ENCODE data around the gene TUBB1. TPM values are rescaled to one million over a fixed set of nuclear protein-coding genes. Genes with fewer than 3 reads are reported as not detected.

The TUBB1 gene
- total and polyA plus RNA-seq, 7 experiments from 2014 or later, result 0.14 to 9.5 (median 0.60) TPM; not detected in 3

GRCh38 chr20:59027741-59028320, 8.6 kb downstream of the TUBB1 start:
- intact Hi-C loops (cut with micrococcal nuclease), result no loop called here
- H3K27ac Mint-ChIP-seq, result peak overlapping the region in 1 of 9 donors; percentile 10
- H3K9me3 Mint-ChIP-seq, result no peaks in the 10 kb centered on the region
- Histone ChIP-seq H3K4me1 (ENCODE audit: control insufficient read depth in 2 of 2, insufficient read depth in 2 of 2, low read length in 2 of 2) (peaks cover 41 to 46% of the 10 kb centered on the region in 2 donors), H3K9me3 (ENCODE audit: control insufficient read depth in 2 of 3, low read length in 3 of 3) (no peaks in the 10 kb centered on the region), H3K27ac (ENCODE audit: low read depth, low read length) (peak overlapping the region; percentile 27), H3K27me3 (ENCODE audit: control insufficient read depth in 2 of 2, insufficient read depth in 2 of 2, low read length in 2 of 2) (no peaks in the 10 kb centered on the region), H3K4me3 (ENCODE audit: low read length) (no peak overlapping the region), H3K36me3 (ENCODE audit: control insufficient read depth in 2 of 3, insufficient read depth in 3 of 3, low read length in 3 of 3) (peaks cover 19 to 67% (median 32%) of the 10 kb centered on the region in 3 experiments)
- H3K4me1 Mint-ChIP-seq, result peaks cover 52 to 75% (median 67%) of the 10 kb centered on the region in 7 donors
- no peaks in the 10 kb centered on the region for H3K27me3 Mint-ChIP-seq
- ChIA-PET CTCF (no interaction called here), POLR2A (interaction anchor here (1.2 kb wide), 1 partner anchor 9 kb away, joined by 6 read pairs; no protein-coding TSS in a partner anchor)
- ATAC-seq (no peak), DNase-seq (no peak)
- H3K36me3 Mint-ChIP-seq, result peaks cover 7 to 51% (median 37%) of the 10 kb centered on the region in 5 donors
- peak overlapping the region in 2 of 10 donors; percentile 54 to 87 for H3K4me3 Mint-ChIP-seq

- POLR2A ChIA-PET, result interaction anchor here (0.8 to 1.6 kb wide), 5 partner anchors 8 to 261 kb away, joined by 3 to 10 read pairs (median 3); no protein-coding TSS in a partner anchor
Measured at GRCh38 chr20:59028812-59029211, 9.6 kb downstream of the TUBB1 start.

GRCh38 chr20:59030911-59031563, 11.8 kb downstream of the TUBB1 start:
- Histone ChIP-seq H3K36me3 (ENCODE audit: control insufficient read depth in 2 of 3, insufficient read depth in 3 of 3, low read length in 3 of 3) (peaks cover 19 to 46% (median 26%) of the 10 kb centered on the region in 3 experiments), H3K4me3 (ENCODE audit: low read length) (peak overlapping the region; percentile 62), H3K27ac (ENCODE audit: low read depth, low read length) (peak overlapping the region; percentile 85), H3K27me3 (ENCODE audit: control insufficient read depth in 2 of 2, insufficient read depth in 2 of 2, low read length in 2 of 2) (no peaks in the 10 kb centered on the region), H3K4me1 (ENCODE audit: control insufficient read depth in 2 of 2, insufficient read depth in 2 of 2, low read length in 2 of 2) (peaks cover 44 to 46% of the 10 kb centered on the region in 2 donors), H3K9me3 (ENCODE audit: control insufficient read depth in 2 of 3, low read length in 3 of 3) (no peaks in the 10 kb centered on the region)
- DNase-seq (no peak), ATAC-seq (no peak)
- Mint-ChIP-seq H3K9me3 (no peaks in the 10 kb centered on the region), H3K27ac (peak overlapping the region in 8 of 9 donors; percentile 86 to 96 (median 94)), H3K27me3 (no peaks in the 10 kb centered on the region), H3K36me3 (peaks cover 11 to 47% (median 37%) of the 10 kb centered on the region in 5 donors), H3K4me1 (peaks cover 42 to 65% (median 58%) of the 10 kb centered on the region in 7 donors), H3K4me3 (peak overlapping the region; percentile 87 to 96 (median 94))
- CTCF ChIA-PET, result interaction anchor here (0.7 to 0.9 kb wide), 2 partner anchors 10 to 41 kb away, joined by 3 read pairs; no protein-coding TSS in a partner anchor
- POLR2A ChIA-PET, result interaction anchor here (1.1 to 4.5 kb wide), 18 partner anchors 8 to 423 kb away, joined by 3 to 58 read pairs (median 5); partner anchors contain the start of genes NELFCD, PRELID3B, STX16 and TUBB1
- intact Hi-C loops (cut with micrococcal nuclease), result loop anchor here (5.0 to 10.0 kb wide), 4 partner anchors 644 to 1636 kb away; partner anchors contain the start of genes RAB22A (in 1 of the 2), RBM38 (in 1 of the 2) and VAPB (in 1 of the 2)

More at GRCh38 chr20:59028812-59029211, 9.6 kb downstream of the TUBB1 start:
- Mint-ChIP-seq H3K4me1 (peaks cover 51 to 74% (median 68%) of the 10 kb centered on the region in 7 donors), H3K4me3 (peak overlapping the region; percentile 22 to 96 (median 68)), H3K36me3 (peaks cover 6 to 45% (median 35%) of the 10 kb centered on the region in 5 donors), H3K27ac (peak overlapping the region in 4 of 9 donors; percentile 10 to 72 (median 40)), H3K9me3 (no peaks in the 10 kb centered on the region), H3K27me3 (no peaks in the 10 kb centered on the region)
- CTCF ChIA-PET, result interaction anchor here (1.0 kb wide), 1 partner anchor 178 kb away, joined by 3 read pairs; no protein-coding TSS in a partner anchor
- H3K36me3 ChIP-seq (ENCODE audit: control insufficient read depth in 2 of 3, insufficient read depth in 3 of 3, low read length in 3 of 3), result peaks cover 19 to 57% (median 32%) of the 10 kb centered on the region in 3 experiments
- H3K4me3 ChIP-seq (ENCODE audit: low read length), result no peak overlapping the region
- H3K27me3 ChIP-seq (ENCODE audit: control insufficient read depth in 2 of 2, insufficient read depth in 2 of 2, low read length in 2 of 2), result no peaks in the 10 kb centered on the region
- H3K4me1 ChIP-seq (ENCODE audit: control insufficient read depth in 2 of 2, insufficient read depth in 2 of 2, low read length in 2 of 2), result peaks cover 44 to 46% of the 10 kb centered on the region in 2 donors
- ATAC-seq, result no peak
- no peak overlapping the region for H3K27ac ChIP-seq (ENCODE audit: low read depth, low read length)
- H3K9me3 ChIP-seq (ENCODE audit: control insufficient read depth in 2 of 3, low read length in 3 of 3), result no peaks in the 10 kb centered on the region
- DNase-seq, result no peak
- intact Hi-C loops (cut with micrococcal nuclease), result no loop called here

- POLR2A ChIA-PET, result interaction anchor here (0.6 to 4.5 kb wide), 32 partner anchors 9 to 1638 kb away, joined by 3 to 58 read pairs (median 4); partner anchors contain the start of genes NELFCD, PRELID3B, RAB22A and STX16
- Histone ChIP-seq H3K4me1 (ENCODE audit: control insufficient read depth in 2 of 2, insufficient read depth in 2 of 2, low read length in 2 of 2) (peaks cover 44 to 45% of the 10 kb centered on the region in 2 donors), H3K9me3 (ENCODE audit: control insufficient read depth in 2 of 3, low read length in 3 of 3) (no peaks in the 10 kb centered on the region), H3K4me3 (ENCODE audit: low read length) (peak overlapping the region; percentile 62), H3K27ac (ENCODE audit: low read depth, low read length) (peak overlapping the region; percentile 85), H3K36me3 (ENCODE audit: control insufficient read depth in 2 of 3, insufficient read depth in 3 of 3, low read length in 3 of 3) (peaks cover 21 to 49% (median 26%) of the 10 kb centered on the region in 3 experiments), H3K27me3 (ENCODE audit: control insufficient read depth in 2 of 2, insufficient read depth in 2 of 2, low read length in 2 of 2) (no peaks in the 10 kb centered on the region)
- CTCF ChIA-PET, result interaction anchor here (0.7 to 0.9 kb wide), 4 partner anchors 10 to 373 kb away, joined by 3 to 4 read pairs (median 3); no protein-coding TSS in a partner anchor
- Mint-ChIP-seq H3K27ac (peak overlapping the region; percentile 86 to 96 (median 94)), H3K4me1 (peaks cover 40 to 62% (median 56%) of the 10 kb centered on the region in 7 donors), H3K9me3 (no peaks in the 10 kb centered on the region), H3K36me3 (peaks cover 12 to 50% (median 37%) of the 10 kb centered on the region in 5 donors), H3K27me3 (no peaks in the 10 kb centered on the region), H3K4me3 (peak overlapping the region; percentile 87 to 96 (median 94))
- DNase-seq (no peak), ATAC-seq (no peak)
- intact Hi-C loops (cut with micrococcal nuclease), result loop anchor here (1.0 to 10.0 kb wide), 16 partner anchors 11 to 1637 kb away; partner anchors contain the start of genes NELFCD (in 2 of the 2), PRELID3B (in 2 of the 2), RAB22A (in 1 of the 2) and RBM38 (in 1 of the 2)
Measured at GRCh38 chr20:59031564-59032022, 12.4 kb downstream of the TUBB1 start.

- CTCF ChIA-PET, result interaction anchor here (0.7 to 1.1 kb wide), 3 partner anchors 46 to 372 kb away, joined by 3 to 4 read pairs (median 4); partner anchors contain the start of gene NELFCD
- ATAC-seq (peak; percentile 98), DNase-seq (peak; percentile 94 to 98 (median 96))
- no peaks in the 10 kb centered on the region for H3K9me3 Mint-ChIP-seq
- H3K4me1 Mint-ChIP-seq, result peaks cover 40 to 62% (median 56%) of the 10 kb centered on the region in 7 donors
- H3K4me1 ChIP-seq (ENCODE audit: control insufficient read depth in 2 of 2, insufficient read depth in 2 of 2, low read length in 2 of 2), result peaks cover 40 to 44% of the 10 kb centered on the region in 2 donors
- H3K36me3 ChIP-seq (ENCODE audit: control insufficient read depth in 2 of 3, insufficient read depth in 3 of 3, low read length in 3 of 3), result peaks cover 21 to 50% (median 23%) of the 10 kb centered on the region in 3 experiments
- no peaks in the 10 kb centered on the region for H3K27me3 ChIP-seq (ENCODE audit: control insufficient read depth in 2 of 2, insufficient read depth in 2 of 2, low read length in 2 of 2)
- H3K36me3 Mint-ChIP-seq, result peaks cover 14 to 51% (median 36%) of the 10 kb centered on the region in 5 donors
- peak within 1 kb of the TSS; percentile 87 to 96 (median 94) for H3K4me3 Mint-ChIP-seq
- H3K27me3 Mint-ChIP-seq, result no peaks in the 10 kb centered on the region
- H3K4me3 ChIP-seq (ENCODE audit: low read length), result peak within 1 kb of the TSS; percentile 62
- intact Hi-C loops (cut with micrococcal nuclease), result loop anchor here (1.0 to 10.0 kb wide), 16 partner anchors 10 to 1637 kb away; partner anchors contain the start of genes NELFCD (in 2 of the 2), PRELID3B (in 2 of the 2), RAB22A (in 1 of the 2) and RBM38 (in 1 of the 2)
- H3K27ac Mint-ChIP-seq, result peak within 1 kb of the TSS; percentile 86 to 98 (median 94)
- peak within 1 kb of the TSS; percentile 85 for H3K27ac ChIP-seq (ENCODE audit: low read depth, low read length)
- POLR2A ChIA-PET, result interaction anchor here (0.6 to 4.5 kb wide), 46 partner anchors 9 to 1639 kb away, joined by 3 to 58 read pairs (median 4); partner anchors contain the start of genes NELFCD, PRELID3B, RAB22A and STX16
- no peaks in the 10 kb centered on the region for H3K9me3 ChIP-seq (ENCODE audit: control insufficient read depth in 2 of 3, low read length in 3 of 3)
Measured at GRCh38 chr20:59032023-59032712, 12.9 kb downstream of the TUBB1 start, which contains the start of gene ATP5F1E. ATP5F1E (minus strand) TSS chr20:59032335; CDS start chr20:59032251, 84 bp downstream.
